Neural progenitor cell (in vitro differentiated cells): ENCODE results near the gene GEMIN8.

Experiments used
- CTCF ChIP-seq: fragments of 200-600 bp; sonication (generic); IDR thresholded peaks from 2 replicates; pipeline ENCODE4 v1.5.1; 2017; ENCODE audit warnings: antibody characterized with exemption, mild to moderate bottlenecking
- EZH2phosphoT487 ChIP-seq: fragments of 200-600 bp; sonication (generic); IDR thresholded peaks from 2 replicates; pipeline ENCODE4 v1.6.1; 2017; ENCODE audit warnings: antibody characterized with exemption

- TF ChIP-seq CTCF, result no peak
- no peak for TF ChIP-seq EZH2phosphoT487
Observed at GRCh38 chrX:14065800-14066199, 36.1 kb upstream of the GEMIN8 start.
